GM12875 (cell line): ENCODE measurements around the gene VPS8.

Experiments
- H3K4me3 ChIP-seq: one replicate; pipeline ENCODE4 v1.5.1; 2011; ENCODE audit warnings: low read depth, low read length, control low read depth
- TF ChIP-seq, protein P1 (sequence below): IDR thresholded peaks from 2 replicates; pipeline ENCODE4 v1.5.1; 2011; ENCODE audit warnings: low read depth, mild to moderate bottlenecking, control low read depth, inconsistent platforms, low read length, moderate library complexity, borderline replicate concordance; ENCODE audit not compliant: insufficient read depth

Gene VPS8

DNA sequence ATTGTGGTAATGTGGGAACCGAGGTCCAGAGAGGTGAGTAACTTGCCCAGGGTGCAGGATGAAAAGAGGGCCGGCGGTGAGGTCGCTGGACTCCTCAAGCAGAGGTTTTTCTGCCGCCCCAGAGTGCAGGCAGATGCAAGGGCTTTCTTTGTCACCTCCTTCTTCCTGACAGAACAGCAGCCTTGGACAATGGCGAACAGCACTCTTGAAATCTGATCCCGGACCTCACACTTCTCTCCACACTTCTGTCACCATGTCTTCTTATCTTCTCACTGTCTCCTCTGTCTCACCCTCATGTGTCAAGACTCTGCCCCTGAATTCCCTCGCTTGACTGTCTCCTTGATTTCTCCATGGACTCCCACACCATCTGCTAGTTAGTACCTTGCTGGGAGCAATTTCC, 15.4 kb upstream of the VPS8 start:
- H3K4me3 ChIP-seq: no peak overlapping the region
- TF ChIP-seq, protein P1, sequence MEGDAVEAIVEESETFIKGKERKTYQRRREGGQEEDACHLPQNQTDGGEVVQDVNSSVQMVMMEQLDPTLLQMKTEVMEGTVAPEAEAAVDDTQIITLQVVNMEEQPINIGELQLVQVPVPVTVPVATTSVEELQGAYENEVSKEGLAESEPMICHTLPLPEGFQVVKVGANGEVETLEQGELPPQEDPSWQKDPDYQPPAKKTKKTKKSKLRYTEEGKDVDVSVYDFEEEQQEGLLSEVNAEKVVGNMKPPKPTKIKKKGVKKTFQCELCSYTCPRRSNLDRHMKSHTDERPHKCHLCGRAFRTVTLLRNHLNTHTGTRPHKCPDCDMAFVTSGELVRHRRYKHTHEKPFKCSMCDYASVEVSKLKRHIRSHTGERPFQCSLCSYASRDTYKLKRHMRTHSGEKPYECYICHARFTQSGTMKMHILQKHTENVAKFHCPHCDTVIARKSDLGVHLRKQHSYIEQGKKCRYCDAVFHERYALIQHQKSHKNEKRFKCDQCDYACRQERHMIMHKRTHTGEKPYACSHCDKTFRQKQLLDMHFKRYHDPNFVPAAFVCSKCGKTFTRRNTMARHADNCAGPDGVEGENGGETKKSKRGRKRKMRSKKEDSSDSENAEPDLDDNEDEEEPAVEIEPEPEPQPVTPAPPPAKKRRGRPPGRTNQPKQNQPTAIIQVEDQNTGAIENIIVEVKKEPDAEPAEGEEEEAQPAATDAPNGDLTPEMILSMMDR: no peak

GRCh38 chr3:184796954-184797353, 15.0 kb upstream of the VPS8 start:
- TF ChIP-seq, protein P1: no peak

GRCh38 chr3:184798120-184798519, 13.8 kb upstream of the VPS8 start:
- H3K4me3 ChIP-seq: no peak overlapping the region
- TF ChIP-seq, protein P1: no peak

More at GRCh38 chr3:184796954-184797353, 15.0 kb upstream of the VPS8 start:
- H3K4me3 ChIP-seq: no peak overlapping the region

GRCh38 chr3:184800349-184800930, 11.5 kb upstream of the VPS8 start:
- TF ChIP-seq, protein P1: no peak
- no peak overlapping the region for H3K4me3 ChIP-seq

DNA sequence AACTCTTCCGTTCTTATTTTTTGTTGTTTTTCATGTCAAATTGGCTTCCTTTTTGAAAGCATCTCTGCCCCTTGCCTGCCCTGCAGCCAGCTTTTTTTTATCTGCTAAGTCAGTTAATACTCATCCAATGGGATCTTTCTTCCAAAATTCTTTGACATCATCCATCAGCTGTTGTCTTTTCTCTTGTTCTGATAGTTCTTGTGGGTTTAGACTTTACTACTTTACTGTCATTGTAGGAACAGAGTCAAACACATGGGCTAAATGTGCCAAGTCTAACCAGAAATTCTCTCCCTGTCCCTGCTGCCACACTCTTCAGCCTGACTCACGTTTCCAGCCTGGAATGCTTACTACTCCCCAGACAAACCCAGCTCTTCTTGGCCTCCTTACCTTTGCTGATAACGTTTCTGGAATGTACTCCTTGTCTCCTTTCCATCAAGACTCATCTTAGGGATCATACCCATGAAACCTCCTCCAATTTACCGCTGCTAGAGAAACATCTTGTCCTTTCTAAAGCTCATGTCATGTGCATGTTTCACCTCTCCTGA, 10.7 kb upstream of the VPS8 start:
- H3K4me3 ChIP-seq: no peak overlapping the region
- TF ChIP-seq, protein P1: no peak

DNA sequence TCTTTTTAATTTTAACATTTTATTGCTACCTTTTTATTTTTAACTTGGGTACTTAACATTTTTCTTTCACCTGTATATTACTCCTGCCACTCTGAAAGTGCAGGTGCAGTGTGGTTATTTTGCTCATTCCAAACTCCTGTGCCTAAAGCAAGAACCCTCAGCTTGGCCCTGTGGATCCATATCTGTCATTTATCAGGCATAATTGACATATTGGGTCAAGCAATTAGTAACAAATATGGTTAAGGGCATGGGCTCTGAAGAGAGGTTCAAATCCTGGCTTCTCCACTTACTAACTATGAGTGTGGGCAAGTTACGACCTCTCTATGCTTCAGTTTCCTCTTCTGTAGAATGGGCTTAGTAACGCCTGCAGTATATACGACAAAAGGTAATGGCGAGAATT, 9.8 kb upstream of the VPS8 start:
- no peak overlapping the region for H3K4me3 ChIP-seq
- TF ChIP-seq, protein P1: no peak

GRCh38 chr3:184804801-184805200, 7.2 kb upstream of the VPS8 start:
- H3K4me3 ChIP-seq: no peak overlapping the region
- TF ChIP-seq, protein P1: no peak
